IPS DF 6.9 (cell line): ENCODE data around the gene RNF126.
A peak's percentile ranks its signal among the peaks of the same experiment; 100 is the strongest.

Experiments
- DNase-seq: peaks from one replicate; pipeline ENCODE4 v3.0.0-alpha.2; 2013; ENCODE audit warnings: low read depth, low spot score
- H3K27ac ChIP-seq: one replicate; pipeline ENCODE4 v1.5.1; 2013; ENCODE audit warnings: low read length, control low read depth
- H3K27me3 ChIP-seq: 2 replicates; pipeline ENCODE4 v1.6.1; 2013; ENCODE audit warnings: mild to moderate bottlenecking, low read length; ENCODE audit not compliant: control insufficient read depth, insufficient read depth
- H3K36me3 ChIP-seq: 2 replicates; pipeline ENCODE4 v1.6.1; 2013; ENCODE audit warnings: low read length; ENCODE audit not compliant: control insufficient read depth, insufficient read depth
- H3K4me1 ChIP-seq: 2 replicates; pipeline ENCODE4 v1.6.1; 2013; ENCODE audit warnings: low read length; ENCODE audit not compliant: control insufficient read depth, insufficient read depth
- H3K4me3 ChIP-seq: 2 replicates; pipeline ENCODE4 v1.5.1; 2013; ENCODE audit warnings: mild to moderate bottlenecking, low read length
- H3K9me3 ChIP-seq: 2 replicates; pipeline ENCODE4 v1.6.1; 2013; ENCODE audit warnings: low read length, inconsistent platforms; ENCODE audit not compliant: control insufficient read depth, insufficient read depth
- WGBS: extraction: QIAGEN DNeasy Blood & Tissue Kit; methylation state at CpG from one replicate; pipeline ENCODE4 v1.1.7; 2013; ENCODE audit warnings: mixed read lengths, missing lambda C conversion rate; ENCODE audit not compliant: insufficient read length, insufficient coverage; 5-methylcytosine and 5-hydroxymethylcytosine counted together

RNF126 gene

GRCh38 chr19:662962-663681 is at the start of gene RNF126:
Gene RNF126 (minus strand): TSS chr19:663214. CDS start chr19:663121, 93 bp downstream.
- no peaks in the 10 kb centered on the region for H3K27me3 ChIP-seq
- H3K36me3 ChIP-seq = no peaks in the 10 kb centered on the region; the same call in 1 of the 2 replicates
- H3K4me1 ChIP-seq = 0 out of 2 replicates have a peak, but pooled peaks cover 2% of the 10 kb centered on the region

GRCh38 chr19:711254-711653 is 48.2 kb upstream of the RNF126 start:
- no peak for DNase-seq
- H3K4me1 ChIP-seq = peaks cover 2% of the 10 kb centered on the region; the same call in 1 of the 2 replicates
- no peaks in the 10 kb centered on the region for H3K27me3 ChIP-seq
- H3K9me3 ChIP-seq = no peaks in the 10 kb centered on the region
- H3K4me3 ChIP-seq = no peak overlapping the region
- H3K27ac ChIP-seq = no peak overlapping the region
- no peaks in the 10 kb centered on the region for H3K36me3 ChIP-seq
- no CpG with 5 or more reads among the region's 8 CpGs for WGBS

More at GRCh38 chr19:662962-663681, at the start of gene RNF126:
- peak; percentile 63 for DNase-seq
- Histone ChIP-seq H3K4me3 (peak within 1 kb of the TSS; percentile 93), H3K9me3 (no peaks in the 10 kb centered on the region), H3K27ac (no peak within 1 kb of the TSS)
- WGBS = no CpG with 5 or more reads among the region's 97 CpGs

DNA sequence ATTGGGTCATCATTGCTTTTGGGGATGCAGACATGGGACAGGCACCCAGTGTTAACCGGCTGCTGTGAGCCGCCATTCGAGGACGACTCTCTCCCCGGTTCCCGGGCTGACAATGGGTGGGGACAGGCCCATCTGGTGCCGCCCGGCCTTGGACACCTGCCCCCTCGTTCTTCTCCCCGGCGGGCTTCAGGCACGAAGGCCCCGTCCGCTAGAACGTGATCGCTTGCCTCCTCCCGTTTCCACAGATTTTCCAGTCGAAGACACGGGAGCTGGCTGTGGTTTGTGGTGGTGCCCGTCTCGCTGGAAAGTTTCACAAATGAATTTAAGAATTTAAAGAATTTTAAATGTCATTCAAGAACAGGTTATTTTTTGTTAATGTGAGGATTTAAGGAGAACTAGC is 47.8 kb upstream of the RNF126 start:
- H3K27ac ChIP-seq = no peak overlapping the region
- peaks cover 2% of the 10 kb centered on the region; the same call in 1 of the 2 replicates for H3K4me1 ChIP-seq
- H3K4me3 ChIP-seq = no peak overlapping the region
- H3K9me3 ChIP-seq = no peaks in the 10 kb centered on the region
- no peak for DNase-seq
- no peaks in the 10 kb centered on the region for H3K27me3 ChIP-seq
- WGBS = no CpG with 5 or more reads among the region's 21 CpGs
- H3K36me3 ChIP-seq = no peaks in the 10 kb centered on the region

GRCh38 chr19:709965-710571 is 47.1 kb upstream of the RNF126 start:
- H3K36me3 ChIP-seq = no peaks in the 10 kb centered on the region
- peak overlapping the region; percentile 60; the same call in 1 of the 2 replicates for H3K4me3 ChIP-seq
- H3K9me3 ChIP-seq = no peaks in the 10 kb centered on the region
- DNase-seq = no peak
- WGBS = no CpG with 5 or more reads among the region's 27 CpGs
- H3K4me1 ChIP-seq = peaks cover 2% of the 10 kb centered on the region; the same call in 1 of the 2 replicates
- H3K27me3 ChIP-seq = no peaks in the 10 kb centered on the region
- H3K27ac ChIP-seq = no peak overlapping the region

- no peak overlapping the region for H3K27ac ChIP-seq
- DNase-seq = no peak
- H3K27me3 ChIP-seq = no peaks in the 10 kb centered on the region
- WGBS = no CpG with 5 or more reads among the region's 78 CpGs
- no peaks in the 10 kb centered on the region for H3K36me3 ChIP-seq
- peaks cover 2% of the 10 kb centered on the region; the same call in 1 of the 2 replicates for H3K4me1 ChIP-seq
- H3K4me3 ChIP-seq = peak overlapping the region; percentile 60; the same call in 1 of the 2 replicates
- no peaks in the 10 kb centered on the region for H3K9me3 ChIP-seq
These were observed 46.4 kb upstream of the RNF126 start for GRCh38 chr19:709196-709964.

GRCh38 chr19:708154-709143 is 45.4 kb upstream of the RNF126 start, which contains the start of gene PALM:
Gene PALM (plus strand): TSS chr19:708935. CDS start chr19:709147, 212 bp downstream.
- Histone ChIP-seq H3K27me3 (no peaks in the 10 kb centered on the region), H3K9me3 (no peaks in the 10 kb centered on the region), H3K4me3 (peak within 1 kb of the TSS; percentile 60; the same call in 1 of the 2 replicates), H3K27ac (no peak within 1 kb of the TSS), H3K36me3 (no peaks in the 10 kb centered on the region), H3K4me1 (peaks cover 2% of the 10 kb centered on the region; the same call in 1 of the 2 replicates)
- WGBS = no CpG with 5 or more reads among the region's 93 CpGs
- DNase-seq = no peak

DNA sequence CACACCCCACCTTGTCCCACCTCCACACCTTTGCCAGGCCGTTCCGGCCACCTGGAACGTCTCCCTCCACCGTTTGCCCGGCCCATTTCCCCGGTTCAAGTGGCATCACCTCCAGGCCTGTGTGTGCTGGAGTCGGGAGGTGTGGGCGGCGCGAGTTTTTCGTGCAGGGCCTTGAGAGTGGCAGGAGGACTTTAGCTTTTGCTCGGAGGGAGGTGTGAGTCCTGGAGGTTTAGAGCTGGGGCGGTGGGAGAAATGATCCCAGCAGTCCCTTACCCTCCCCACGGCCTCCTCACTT is 41.4 kb upstream of the RNF126 start:
- Histone ChIP-seq H3K4me3 (peak overlapping the region; percentile 4; the same call in 1 of the 2 replicates), H3K27ac (no peak overlapping the region), H3K27me3 (no peaks in the 10 kb centered on the region), H3K36me3 (no peaks in the 10 kb centered on the region), H3K4me1 (no peaks in the 10 kb centered on the region), H3K9me3 (no peaks in the 10 kb centered on the region)
- DNase-seq = no peak
- no CpG with 5 or more reads among the region's 14 CpGs for WGBS

- H3K27ac ChIP-seq = no peak overlapping the region
- DNase-seq = peak; percentile 75
- H3K4me1 ChIP-seq = no peaks in the 10 kb centered on the region
- WGBS = no CpG with 5 or more reads among the region's 50 CpGs
- H3K4me3 ChIP-seq = peak overlapping the region; percentile 4; the same call in 1 of the 2 replicates
- H3K9me3 ChIP-seq = no peaks in the 10 kb centered on the region
- H3K36me3 ChIP-seq = no peaks in the 10 kb centered on the region
- H3K27me3 ChIP-seq = no peaks in the 10 kb centered on the region
These were observed 40.8 kb upstream of the RNF126 start for GRCh38 chr19:703651-704446.

DNA sequence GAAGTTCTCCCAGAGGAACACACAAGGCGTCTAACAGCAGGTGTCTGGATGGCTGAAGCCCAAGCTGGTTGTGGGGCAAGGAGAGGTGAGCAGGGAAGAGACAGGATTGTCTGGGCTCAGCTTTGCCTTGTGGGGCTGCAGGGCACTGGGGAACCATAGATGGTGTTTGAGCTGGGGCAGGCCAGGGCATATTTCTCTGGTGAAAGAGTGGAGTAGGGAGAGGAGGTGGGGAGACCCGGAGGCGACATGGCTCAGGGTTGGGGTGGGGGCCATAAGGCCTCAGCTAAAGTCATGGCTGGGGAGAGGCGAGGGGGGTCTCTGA is 40.3 kb upstream of the RNF126 start:
- H3K4me3 ChIP-seq = no peak overlapping the region; the same call in 1 of the 2 replicates
- H3K36me3 ChIP-seq = no peaks in the 10 kb centered on the region
- no peaks in the 10 kb centered on the region for H3K9me3 ChIP-seq
- WGBS = no CpG with 5 or more reads among the region's 4 CpGs
- no peaks in the 10 kb centered on the region for H3K4me1 ChIP-seq
- no peaks in the 10 kb centered on the region for H3K27me3 ChIP-seq
- no peak for DNase-seq
- H3K27ac ChIP-seq = no peak overlapping the region
